K562 (cell line): ENCODE results near the gene RGS14. TPM values are rescaled to one million over a fixed set of nuclear protein-coding genes. Genes with fewer than 3 reads are reported as not detected.

ENCODE experiments used
- ARID3A ChIP-seq: IDR thresholded peaks from 2 replicates; pipeline ENCODE4 v1.6.1; 2012; ENCODE audit warnings: low read depth, low read length, improper control_type of control experiment, borderline replicate concordance
- ARID4B ChIP-seq: sonication (generic); formaldehyde crosslinking; IDR thresholded peaks from 2 replicates; pipeline ENCODE4 v1.8.0; 2022; ENCODE audit warnings: mild to moderate bottlenecking, missing genetic modification reagents
- BRF2 ChIP-seq: IDR thresholded peaks from 3 replicates; pipeline ENCODE4 v1.6.1; 2011; ENCODE audit warnings: borderline replicate concordance, mild to moderate bottlenecking; ENCODE audit not compliant: insufficient read length, insufficient read depth
- CC2D1A ChIP-seq: fragments of 450-650 bp; IDR thresholded peaks from 2 replicates; pipeline ENCODE4 v1.6.1; 2017; ENCODE audit warnings: mild to moderate bottlenecking
- CREB5 ChIP-seq: fragments of 250-450 bp; sonication (Bioruptor Pico); IDR thresholded peaks from 2 replicates; pipeline ENCODE4 v1.5.0; 2020; ENCODE audit warnings: mild to moderate bottlenecking
- FOXM1 ChIP-seq, 2 experiments: fragments of 450-650 bp in 1 of 2; sonication (generic) in 1 of 2; formaldehyde crosslinking in 1 of 2; IDR thresholded peaks; 2 replicates each; pipeline versions ENCODE4 v1.6.1 to v1.9.0; 2017 to 2022; ENCODE audit warnings: low read depth in 2 of 2, mild to moderate bottlenecking in 2 of 2, missing genetic modification reagents in 1 of 2, moderate library complexity in 1 of 2
- JUN ChIP-seq, 2 experiments: sonication (generic) in 1 of 2; formaldehyde crosslinking in 1 of 2; IDR thresholded peaks; 2 replicates each; pipeline versions ENCODE4 v1.6.1 to v1.8.0; 2012 to 2022; ENCODE audit warnings: borderline replicate concordance in 2 of 2, mild to moderate bottlenecking in 2 of 2, improper control_type of control experiment in 1 of 2, low read depth in 1 of 2, low read length in 1 of 2, missing genetic modification reagents in 1 of 2
- KAT8 ChIP-seq: fragments of 450-650 bp; IDR thresholded peaks from 2 replicates; pipeline ENCODE4 v1.6.1; 2016; ENCODE audit warnings: low read depth, mild to moderate bottlenecking
- MCM7 ChIP-seq, 2 experiments: fragments of 450-650 bp; IDR thresholded peaks; 2 replicates each; pipeline ENCODE4 v1.6.1; 2016 to 2018
- RFX5 ChIP-seq: IDR thresholded peaks from 2 replicates; pipeline ENCODE4 v1.6.1; 2011; ENCODE audit warnings: low read depth, mild to moderate bottlenecking, improper control_type of control experiment, low read length
- STAT5B ChIP-seq: fragments of 250-450 bp; sonication (Bioruptor Pico); IDR thresholded peaks from 2 replicates; pipeline ENCODE4 v1.8.0; 2021; ENCODE audit warnings: mild to moderate bottlenecking, inconsistent platforms
- TAF7 ChIP-seq: fragments of 450-650 bp; IDR thresholded peaks from 2 replicates; pipeline ENCODE4 v1.6.1; 2016; ENCODE audit warnings: missing genetic modification characterization, missing compliant biosample characterization
- ZC3H4 ChIP-seq: sonication (generic); formaldehyde crosslinking; IDR thresholded peaks from 2 replicates; pipeline ENCODE4 v1.9.0; 2021; ENCODE audit warnings: missing genetic modification reagents, borderline replicate concordance
- ZNF175 ChIP-seq: fragments of 200-800 bp; sonication (Bioruptor generic); IDR thresholded peaks from 2 replicates; pipeline ENCODE4 v1.6.1; 2016; ENCODE audit warnings: low read depth, mild to moderate bottlenecking, missing genetic modification characterization, missing compliant biosample characterization
- polyA plus RNA-seq, 8 experiments: library from polyadenylated mRNA; depleted of rRNA in 4 of 8; stranded (reverse) in 5 of 8; unstranded in 3 of 8; fragments of >200 nt; fragmentation: Nextera tagmentation in 2 of 8; fragmentation: Illumina TruSeq in 1 of 8; extraction: Ambion mirVana in 2 of 8; extraction: Trizol in 1 of 8; gene quantifications; 2 replicates each; pipeline versions ENCODE4 v1.2.1 to v1.2.3, GENCODE V29; 2011 to 2014; ENCODE audit warnings: inconsistent platforms in 1 of 8, missing spikeins in 1 of 8
- total RNA-seq, 7 experiments: library from RNA; depleted of rRNA in 6 of 7; stranded (reverse); fragments of >200 nt in 6 of 7; fragmentation: Illumina TruSeq in 2 of 7; extraction: Trizol in 2 of 7; gene quantifications; 2 replicates each; pipeline versions ENCODE4 v1.2.1 to v1.2.3, GENCODE V29; 2011 to 2021; ENCODE audit warnings: low replicate concordance in 1 of 7

Gene RGS14
- total and polyA plus RNA-seq, 9 of the 15 experiments (the other 6 are each of a cell fraction or from before 2014, with no cell fraction given): 0.28 to 75.9 (median 34.5) TPM

- TF ChIP-seq CREB5 (CRISPR knock-in tag) (no peak), RFX5 (no peak), ZC3H4 (CRISPR knock-in tag) (no peak), CC2D1A (no peak), BRF2 (no peak), FOXM1 (IDR thresholded peaks at IDR 0.05; ENCODE audit: low read depth) (peak; percentile 99), FOXM1 (CRISPR knock-in tag; IDR thresholded peaks at IDR 0.05; ENCODE audit: low read depth) (peak; percentile 96), TAF7 (tag) (no peak), MCM7 (IDR thresholded peaks at IDR 0.05) (no peak), KAT8 (no peak), JUN (IDR thresholded peaks at IDR 0.05; ENCODE audit: borderline replicate concordance, low read depth, low read length) (peak; percentile 79; the same call in 1 of the 2 replicates), JUN (CRISPR knock-in tag; IDR thresholded peaks at IDR 0.05; ENCODE audit: borderline replicate concordance) (peak; percentile 57; the same call in 1 of the 2 replicates), STAT5B (CRISPR knock-in tag) (no peak), ARID3A (no peak), ZNF175 (no peak), ARID4B (CRISPR knock-in tag) (peak; percentile 74)
Measured at GRCh38 chr5:177311723-177312648, 45.7 kb upstream of the RGS14 start, which contains the start of gene MXD3 (continued).
